Heart left ventricle (tissue), 13 donors: ENCODE results near the gene BICDL2.

ENCODE experiments used
- CTCF ChIP-seq, 12 donors: fragments of 200-600 bp; sonication (generic) in 4 of 12; IDR thresholded peaks; one replicate each; pipeline versions ENCODE4 v1.5.0 to v1.8.0; 2018 to 2022; ENCODE audit warnings: antibody characterized with exemption in 12 of 12, mild to moderate bottlenecking in 5 of 12
- POLR2A ChIP-seq, 2 donors: fragments of 450-650 bp; IDR thresholded peaks; one replicate each; pipeline ENCODE4 v1.6.1; 2017; ENCODE audit warnings: antibody characterized with exemption in 2 of 2, mild to moderate bottlenecking in 2 of 2, moderate library complexity in 2 of 2
- donor health status: ischemic (EF 13 %, LVEDD 7.1; RV severe dilation, severe dysfunction).
- donor health status: DM: no; HTN: yes; CAD: no.
- donor health status: DM: no; HTN: no; CAD: no.
- donor health status: ischemic (EF 25% LVEDD 6.9; RV normal size, moderate dysfunction).
- donor health status: ischemic (EF 25% LVEDD 5.7; RV mildly dilated, moderate dysfunction).
- donor health status: ischemic (EF 35%, LVEDD 5.7; RV mildly dilated, moderate dysfunction).
- donor health status: nonischemic (EF 11% LVEDD 7.7; RV severe dilation, severe dysfunction).
- donor health status: DM: yes; HTN: yes; CAD: no.
- donor health status: PGD.
- donor health status: ischemic (EF 29% LVEDD 5.4; RV normal size, mild dysfunction).
- donor health status: nonischemic (EF 23%, LVEDD 6.1; RV moderate dilation, normal function).

- TF ChIP-seq CTCF (IDR thresholded peaks at IDR 0.05) (no peak), POLR2A (IDR thresholded peaks at IDR 0.05) (no peak)
Observed at GRCh38 chr16:3013491-3013951, 23.2 kb downstream of the BICDL2 start.
